ENCODE measurements around the gene CCDC61. TPM values are rescaled to one million over a fixed set of nuclear protein-coding genes. Genes with fewer than 3 reads are reported as not detected.

Gene CCDC61
- total RNA-seq, 2 donors from 2014 or later = 14.7 to 16.9 TPM

GRCh38 chr19:46042252-46042883 lies 47.1 kb downstream of the CCDC61 start:
- no peaks in the 10 kb centered on the region for H3K4me1 ChIP-seq (ENCODE audit: control insufficient read depth in 1 of 2, low read depth in 2 of 2)
- H3K4me3 ChIP-seq = no peak overlapping the region
- ATAC-seq (ENCODE audit: insufficient number of reproducible peaks, low FRiP score, low read depth) (no peak), DNase-seq (ENCODE audit: low spot score) (no peak)
- H3K36me3 ChIP-seq = no peaks in the 10 kb centered on the region
- TF ChIP-seq, protein P1, sequence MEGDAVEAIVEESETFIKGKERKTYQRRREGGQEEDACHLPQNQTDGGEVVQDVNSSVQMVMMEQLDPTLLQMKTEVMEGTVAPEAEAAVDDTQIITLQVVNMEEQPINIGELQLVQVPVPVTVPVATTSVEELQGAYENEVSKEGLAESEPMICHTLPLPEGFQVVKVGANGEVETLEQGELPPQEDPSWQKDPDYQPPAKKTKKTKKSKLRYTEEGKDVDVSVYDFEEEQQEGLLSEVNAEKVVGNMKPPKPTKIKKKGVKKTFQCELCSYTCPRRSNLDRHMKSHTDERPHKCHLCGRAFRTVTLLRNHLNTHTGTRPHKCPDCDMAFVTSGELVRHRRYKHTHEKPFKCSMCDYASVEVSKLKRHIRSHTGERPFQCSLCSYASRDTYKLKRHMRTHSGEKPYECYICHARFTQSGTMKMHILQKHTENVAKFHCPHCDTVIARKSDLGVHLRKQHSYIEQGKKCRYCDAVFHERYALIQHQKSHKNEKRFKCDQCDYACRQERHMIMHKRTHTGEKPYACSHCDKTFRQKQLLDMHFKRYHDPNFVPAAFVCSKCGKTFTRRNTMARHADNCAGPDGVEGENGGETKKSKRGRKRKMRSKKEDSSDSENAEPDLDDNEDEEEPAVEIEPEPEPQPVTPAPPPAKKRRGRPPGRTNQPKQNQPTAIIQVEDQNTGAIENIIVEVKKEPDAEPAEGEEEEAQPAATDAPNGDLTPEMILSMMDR (IDR thresholded peaks at IDR 0.05) = no peak
- H3K9me3 ChIP-seq = no peaks in the 10 kb centered on the region
- H3K27ac ChIP-seq = no peak overlapping the region
- H3K27me3 ChIP-seq (replicated peaks; ENCODE audit: insufficient read depth) = no peaks in the 10 kb centered on the region

- no peak overlapping the region for H3K4me3 ChIP-seq
- no peaks in the 10 kb centered on the region for H3K27me3 ChIP-seq (replicated peaks; ENCODE audit: insufficient read depth)
- H3K36me3 ChIP-seq = no peaks in the 10 kb centered on the region
- DNase-seq (ENCODE audit: low spot score) (no peak), ATAC-seq (ENCODE audit: insufficient number of reproducible peaks, low FRiP score, low read depth) (no peak)
- TF ChIP-seq, protein P1 (IDR thresholded peaks at IDR 0.05) = no peak
- no peaks in the 10 kb centered on the region for H3K9me3 ChIP-seq
- no peak overlapping the region for H3K27ac ChIP-seq
- no peaks in the 10 kb centered on the region for H3K4me1 ChIP-seq (ENCODE audit: control insufficient read depth in 1 of 2, low read depth in 2 of 2)
Measured at GRCh38 chr19:46043519-46043918, 48.3 kb downstream of the CCDC61 start.

GRCh38 chr19:46049597-46049996 lies 54.3 kb downstream of the CCDC61 start:
- no peak overlapping the region for H3K4me3 ChIP-seq

GRCh38 chr19:46052896-46053295 lies 57.6 kb downstream of the CCDC61 start:
- ATAC-seq (ENCODE audit: insufficient number of reproducible peaks, low FRiP score, low read depth) = no peak
- H3K27ac ChIP-seq = no peak overlapping the region
- H3K4me3 ChIP-seq = no peak overlapping the region
- no peak for DNase-seq (ENCODE audit: low spot score)
- no peaks in the 10 kb centered on the region for H3K9me3 ChIP-seq
- H3K27me3 ChIP-seq (replicated peaks; ENCODE audit: insufficient read depth) = no peaks in the 10 kb centered on the region
- no peaks in the 10 kb centered on the region for H3K4me1 ChIP-seq (ENCODE audit: control insufficient read depth in 1 of 2, low read depth in 2 of 2)
- TF ChIP-seq, protein P1 (IDR thresholded peaks at IDR 0.05) = no peak
- H3K36me3 ChIP-seq = no peaks in the 10 kb centered on the region

More at GRCh38 chr19:46049597-46049996, 54.3 kb downstream of the CCDC61 start:
- Histone ChIP-seq H3K4me1 (ENCODE audit: control insufficient read depth in 1 of 2, low read depth in 2 of 2) (no peaks in the 10 kb centered on the region), H3K27ac (no peak overlapping the region), H3K27me3 (replicated peaks; ENCODE audit: insufficient read depth) (no peaks in the 10 kb centered on the region), H3K9me3 (no peaks in the 10 kb centered on the region), H3K36me3 (no peaks in the 10 kb centered on the region)
- ATAC-seq (ENCODE audit: insufficient number of reproducible peaks, low FRiP score, low read depth) (no peak), DNase-seq (ENCODE audit: low spot score) (no peak)
- TF ChIP-seq, protein P1 (IDR thresholded peaks at IDR 0.05) = no peak

DNA sequence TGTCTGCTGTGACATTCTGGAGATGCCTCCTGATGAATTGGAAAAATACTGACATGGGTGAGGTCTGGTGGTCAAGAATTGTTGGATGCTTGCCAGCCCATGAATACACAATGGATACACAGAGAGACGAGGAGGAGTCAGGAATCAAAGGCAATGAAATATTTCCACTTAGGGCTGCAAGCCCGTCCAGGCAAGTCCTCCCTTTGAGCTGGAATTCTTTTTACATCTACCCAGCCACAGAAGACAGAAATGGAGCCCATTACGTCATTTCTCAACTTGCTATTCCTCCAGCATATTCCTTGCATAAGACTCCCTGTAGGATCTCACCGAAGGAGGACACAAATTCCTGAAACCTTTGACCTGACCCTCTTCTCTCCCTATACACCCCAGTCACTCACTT lies 61.3 kb downstream of the CCDC61 start:
- no peak for ATAC-seq (ENCODE audit: insufficient number of reproducible peaks, low FRiP score, low read depth)
- peaks cover 3% of the 10 kb centered on the region for H3K27me3 ChIP-seq (replicated peaks; ENCODE audit: insufficient read depth)
- no peak overlapping the region for H3K27ac ChIP-seq

More for the DNA sequence above, 61.3 kb downstream of the CCDC61 start:
- Histone ChIP-seq H3K4me3 (no peak overlapping the region), H3K36me3 (no peaks in the 10 kb centered on the region), H3K9me3 (no peaks in the 10 kb centered on the region), H3K4me1 (ENCODE audit: control insufficient read depth in 1 of 2, low read depth in 2 of 2) (no peaks in the 10 kb centered on the region)
- TF ChIP-seq, protein P1 (IDR thresholded peaks at IDR 0.05) = no peak
- no peak for DNase-seq (ENCODE audit: low spot score)

Data from thoracic aorta (tissue), 2 donors.